Testis (tissue), 2 donors: ENCODE data around the gene REC8.

Source experiments
- POLR2A ChIP-seq: fragments of 450-650 bp; IDR thresholded peaks from one replicate; pipeline ENCODE4 v1.6.1; 2017; ENCODE audit warnings: antibody characterized with exemption, mild to moderate bottlenecking, moderate library complexity
- TF ChIP-seq, protein P1 (sequence below), 3 experiments: fragments of 450-650 bp in 2 of 3; fragments of 200-600 bp in 1 of 3; sonication (generic) in 1 of 3; IDR thresholded peaks; one replicate each; pipeline ENCODE4 v1.5.1; 2016 to 2019; ENCODE audit warnings: antibody characterized with exemption in 3 of 3, mild to moderate bottlenecking in 2 of 3, moderate library complexity in 1 of 3

DNA sequence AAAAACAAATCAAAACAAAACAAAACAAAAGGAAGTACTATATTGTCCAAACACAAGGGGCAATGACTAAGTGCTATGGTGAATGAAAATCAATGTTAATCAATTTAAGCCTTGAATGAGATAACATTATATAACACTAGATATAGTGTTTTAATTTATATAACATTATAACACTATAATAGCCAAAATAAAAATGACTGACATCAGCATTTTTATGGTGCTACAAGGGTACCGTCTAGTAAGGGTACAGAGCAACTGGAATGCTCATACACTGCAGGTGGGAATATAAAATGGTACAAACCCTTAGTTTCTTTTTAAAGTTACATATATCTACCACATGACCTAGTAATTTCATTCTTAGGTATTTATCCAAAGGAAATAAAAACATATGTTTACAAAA lies 54.6 kb downstream of the REC8 start:
- TF ChIP-seq POLR2A = no peak
- TF ChIP-seq, protein P1, sequence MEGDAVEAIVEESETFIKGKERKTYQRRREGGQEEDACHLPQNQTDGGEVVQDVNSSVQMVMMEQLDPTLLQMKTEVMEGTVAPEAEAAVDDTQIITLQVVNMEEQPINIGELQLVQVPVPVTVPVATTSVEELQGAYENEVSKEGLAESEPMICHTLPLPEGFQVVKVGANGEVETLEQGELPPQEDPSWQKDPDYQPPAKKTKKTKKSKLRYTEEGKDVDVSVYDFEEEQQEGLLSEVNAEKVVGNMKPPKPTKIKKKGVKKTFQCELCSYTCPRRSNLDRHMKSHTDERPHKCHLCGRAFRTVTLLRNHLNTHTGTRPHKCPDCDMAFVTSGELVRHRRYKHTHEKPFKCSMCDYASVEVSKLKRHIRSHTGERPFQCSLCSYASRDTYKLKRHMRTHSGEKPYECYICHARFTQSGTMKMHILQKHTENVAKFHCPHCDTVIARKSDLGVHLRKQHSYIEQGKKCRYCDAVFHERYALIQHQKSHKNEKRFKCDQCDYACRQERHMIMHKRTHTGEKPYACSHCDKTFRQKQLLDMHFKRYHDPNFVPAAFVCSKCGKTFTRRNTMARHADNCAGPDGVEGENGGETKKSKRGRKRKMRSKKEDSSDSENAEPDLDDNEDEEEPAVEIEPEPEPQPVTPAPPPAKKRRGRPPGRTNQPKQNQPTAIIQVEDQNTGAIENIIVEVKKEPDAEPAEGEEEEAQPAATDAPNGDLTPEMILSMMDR (IDR thresholded peaks at IDR 0.05) = no peak
